ENCODE measurements around the gene STAT6. TPM values are rescaled to one million over a fixed set of nuclear protein-coding genes. Genes with fewer than 3 reads are reported as not detected.
A peak's percentile ranks its signal among the peaks of the same experiment; 100 is the strongest.

Gene STAT6
- total and polyA plus RNA-seq, 10 of the 15 experiments (the other 5 are each of a cell fraction or from before 2014, with no cell fraction given): 14.2 to 176 (median 89.6) TPM

- TF ChIP-seq, protein P1, sequence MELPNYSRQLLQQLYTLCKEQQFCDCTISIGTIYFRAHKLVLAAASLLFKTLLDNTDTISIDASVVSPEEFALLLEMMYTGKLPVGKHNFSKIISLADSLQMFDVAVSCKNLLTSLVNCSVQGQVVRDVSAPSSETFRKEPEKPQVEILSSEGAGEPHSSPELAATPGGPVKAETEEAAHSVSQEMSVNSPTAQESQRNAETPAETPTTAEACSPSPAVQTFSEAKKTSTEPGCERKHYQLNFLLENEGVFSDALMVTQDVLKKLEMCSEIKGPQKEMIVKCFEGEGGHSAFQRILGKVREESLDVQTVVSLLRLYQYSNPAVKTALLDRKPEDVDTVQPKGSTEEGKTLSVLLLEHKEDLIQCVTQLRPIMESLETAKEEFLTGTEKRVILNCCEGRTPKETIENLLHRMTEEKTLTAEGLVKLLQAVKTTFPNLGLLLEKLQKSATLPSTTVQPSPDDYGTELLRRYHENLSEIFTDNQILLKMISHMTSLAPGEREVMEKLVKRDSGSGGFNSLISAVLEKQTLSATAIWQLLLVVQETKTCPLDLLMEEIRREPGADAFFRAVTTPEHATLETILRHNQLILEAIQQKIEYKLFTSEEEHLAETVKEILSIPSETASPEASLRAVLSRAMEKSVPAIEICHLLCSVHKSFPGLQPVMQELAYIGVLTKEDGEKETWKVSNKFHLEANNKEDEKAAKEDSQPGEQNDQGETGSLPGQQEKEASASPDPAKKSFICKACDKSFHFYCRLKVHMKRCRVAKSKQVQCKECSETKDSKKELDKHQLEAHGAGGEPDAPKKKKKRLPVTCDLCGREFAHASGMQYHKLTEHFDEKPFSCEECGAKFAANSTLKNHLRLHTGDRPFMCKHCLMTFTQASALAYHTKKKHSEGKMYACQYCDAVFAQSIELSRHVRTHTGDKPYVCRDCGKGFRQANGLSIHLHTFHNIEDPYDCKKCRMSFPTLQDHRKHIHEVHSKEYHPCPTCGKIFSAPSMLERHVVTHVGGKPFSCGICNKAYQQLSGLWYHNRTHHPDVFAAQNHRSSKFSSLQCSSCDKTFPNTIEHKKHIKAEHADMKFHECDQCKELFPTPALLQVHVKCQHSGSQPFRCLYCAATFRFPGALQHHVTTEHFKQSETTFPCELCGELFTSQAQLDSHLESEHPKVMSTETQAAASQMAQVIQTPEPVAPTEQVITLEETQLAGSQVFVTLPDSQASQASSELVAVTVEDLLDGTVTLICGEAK (IDR thresholded peaks at IDR 0.05; ENCODE audit: borderline replicate concordance): peak; percentile 46; the same call in 1 of the 2 replicates
- no peak for TF ChIP-seq SREBF2 (IDR thresholded peaks at IDR 0.05; ENCODE audit: low read length)
- no peak for TF ChIP-seq PML (IDR thresholded peaks at IDR 0.05; ENCODE audit: low read length)
- no peak for TF ChIP-seq HSF1 (IDR thresholded peaks at IDR 0.05; ENCODE audit: low read depth, low read length)
- no peak for TF ChIP-seq NR2C2 (IDR thresholded peaks at IDR 0.05; ENCODE audit: borderline replicate concordance, control insufficient read depth, insufficient read length, low read depth)
- no peak for TF ChIP-seq CBX3 (IDR thresholded peaks at IDR 0.05; ENCODE audit: borderline replicate concordance, low read depth)
- TF ChIP-seq, protein P2, sequence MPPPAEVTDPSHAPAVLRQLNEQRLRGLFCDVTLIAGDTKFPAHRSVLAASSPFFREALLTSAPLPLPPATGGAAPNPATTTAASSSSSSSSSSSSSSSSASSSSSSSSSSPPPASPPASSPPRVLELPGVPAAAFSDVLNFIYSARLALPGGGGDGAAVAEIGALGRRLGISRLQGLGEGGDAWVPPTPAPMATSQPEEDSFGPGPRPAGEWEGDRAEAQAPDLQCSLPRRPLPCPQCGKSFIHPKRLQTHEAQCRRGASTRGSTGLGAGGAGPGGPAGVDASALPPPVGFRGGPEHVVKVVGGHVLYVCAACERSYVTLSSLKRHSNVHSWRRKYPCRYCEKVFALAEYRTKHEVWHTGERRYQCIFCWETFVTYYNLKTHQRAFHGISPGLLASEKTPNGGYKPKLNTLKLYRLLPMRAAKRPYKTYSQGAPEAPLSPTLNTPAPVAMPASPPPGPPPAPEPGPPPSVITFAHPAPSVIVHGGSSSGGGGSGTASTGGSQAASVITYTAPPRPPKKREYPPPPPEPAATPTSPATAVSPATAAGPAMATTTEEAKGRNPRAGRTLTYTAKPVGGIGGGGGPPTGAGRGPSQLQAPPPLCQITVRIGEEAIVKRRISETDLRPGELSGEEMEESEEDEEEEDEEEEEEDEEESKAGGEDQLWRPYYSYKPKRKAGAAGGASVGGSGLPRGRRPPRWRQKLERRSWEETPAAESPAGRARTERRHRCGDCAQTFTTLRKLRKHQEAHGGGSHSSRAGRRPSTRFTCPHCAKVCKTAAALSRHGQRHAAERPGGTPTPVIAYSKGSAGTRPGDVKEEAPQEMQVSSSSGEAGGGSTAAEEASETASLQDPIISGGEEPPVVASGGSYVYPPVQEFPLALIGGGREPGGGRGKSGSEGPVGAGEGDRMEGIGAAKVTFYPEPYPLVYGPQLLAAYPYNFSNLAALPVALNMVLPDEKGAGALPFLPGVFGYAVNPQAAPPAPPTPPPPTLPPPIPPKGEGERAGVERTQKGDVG (CRISPR knock-in tag; IDR thresholded peaks at IDR 0.05): no peak
- TF ChIP-seq POLR2AphosphoS2 (IDR thresholded peaks at IDR 0.05; ENCODE audit: low read depth, low read length): no peak; the same call in 1 of the 2 replicates
- TF ChIP-seq PAX5 (IDR thresholded peaks at IDR 0.05; ENCODE audit: borderline replicate concordance, low read depth, low read length): no peak
- TF ChIP-seq, protein P3, sequence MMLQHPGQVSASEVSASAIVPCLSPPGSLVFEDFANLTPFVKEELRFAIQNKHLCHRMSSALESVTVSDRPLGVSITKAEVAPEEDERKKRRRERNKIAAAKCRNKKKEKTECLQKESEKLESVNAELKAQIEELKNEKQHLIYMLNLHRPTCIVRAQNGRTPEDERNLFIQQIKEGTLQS (IDR thresholded peaks at IDR 0.05; ENCODE audit: borderline replicate concordance, extremely low read depth, low read depth, low read length): no peak
- TF ChIP-seq NFYB (IDR thresholded peaks at IDR 0.05; ENCODE audit: insufficient read depth, low read depth, low read length): no peak
- peak; percentile 12; the same call in 1 of the 2 replicates for TF ChIP-seq MXI1 (IDR thresholded peaks at IDR 0.05; ENCODE audit: low read depth, low read length)
- TF ChIP-seq, protein P4, sequence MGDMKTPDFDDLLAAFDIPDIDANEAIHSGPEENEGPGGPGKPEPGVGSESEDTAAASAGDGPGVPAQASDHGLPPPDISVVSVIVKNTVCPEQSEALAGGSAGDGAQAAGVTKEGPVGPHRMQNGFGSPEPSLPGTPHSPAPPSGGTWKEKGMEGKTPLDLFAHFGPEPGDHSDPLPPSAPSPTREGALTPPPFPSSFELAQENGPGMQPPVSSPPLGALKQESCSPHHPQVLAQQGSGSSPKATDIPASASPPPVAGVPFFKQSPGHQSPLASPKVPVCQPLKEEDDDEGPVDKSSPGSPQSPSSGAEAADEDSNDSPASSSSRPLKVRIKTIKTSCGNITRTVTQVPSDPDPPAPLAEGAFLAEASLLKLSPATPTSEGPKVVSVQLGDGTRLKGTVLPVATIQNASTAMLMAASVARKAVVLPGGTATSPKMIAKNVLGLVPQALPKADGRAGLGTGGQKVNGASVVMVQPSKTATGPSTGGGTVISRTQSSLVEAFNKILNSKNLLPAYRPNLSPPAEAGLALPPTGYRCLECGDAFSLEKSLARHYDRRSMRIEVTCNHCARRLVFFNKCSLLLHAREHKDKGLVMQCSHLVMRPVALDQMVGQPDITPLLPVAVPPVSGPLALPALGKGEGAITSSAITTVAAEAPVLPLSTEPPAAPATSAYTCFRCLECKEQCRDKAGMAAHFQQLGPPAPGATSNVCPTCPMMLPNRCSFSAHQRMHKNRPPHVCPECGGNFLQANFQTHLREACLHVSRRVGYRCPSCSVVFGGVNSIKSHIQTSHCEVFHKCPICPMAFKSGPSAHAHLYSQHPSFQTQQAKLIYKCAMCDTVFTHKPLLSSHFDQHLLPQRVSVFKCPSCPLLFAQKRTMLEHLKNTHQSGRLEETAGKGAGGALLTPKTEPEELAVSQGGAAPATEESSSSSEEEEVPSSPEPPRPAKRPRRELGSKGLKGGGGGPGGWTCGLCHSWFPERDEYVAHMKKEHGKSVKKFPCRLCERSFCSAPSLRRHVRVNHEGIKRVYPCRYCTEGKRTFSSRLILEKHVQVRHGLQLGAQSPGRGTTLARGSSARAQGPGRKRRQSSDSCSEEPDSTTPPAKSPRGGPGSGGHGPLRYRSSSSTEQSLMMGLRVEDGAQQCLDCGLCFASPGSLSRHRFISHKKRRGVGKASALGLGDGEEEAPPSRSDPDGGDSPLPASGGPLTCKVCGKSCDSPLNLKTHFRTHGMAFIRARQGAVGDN (IDR thresholded peaks at IDR 0.05): no peak
These were observed 23.3 kb downstream of the STAT6 start (continued) for GRCh38 chr12:57087691-57088353.
